ENCODE results near the gene NMS.

The NMS gene

DNA sequence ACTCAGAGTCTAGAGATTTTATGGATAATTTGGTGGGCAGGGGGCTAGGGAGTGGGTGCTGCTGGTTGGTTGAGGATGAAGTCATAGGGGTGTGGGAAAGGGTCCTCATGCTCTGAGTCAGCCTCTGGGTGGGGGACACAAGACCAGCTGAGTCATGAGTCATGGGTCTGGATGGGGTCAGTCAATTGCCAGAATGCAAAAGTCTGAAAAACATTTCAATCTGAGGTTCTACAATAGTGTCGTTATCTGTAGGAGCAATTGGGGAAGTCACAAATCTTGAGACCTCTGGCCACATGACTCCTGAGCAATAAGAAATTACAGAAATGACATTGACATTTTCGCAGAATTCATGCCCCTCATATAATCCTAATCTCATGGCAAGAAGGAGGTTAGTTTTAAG lies 15.1 kb downstream of the NMS start:
- DNase-seq, result no peak

DNA sequence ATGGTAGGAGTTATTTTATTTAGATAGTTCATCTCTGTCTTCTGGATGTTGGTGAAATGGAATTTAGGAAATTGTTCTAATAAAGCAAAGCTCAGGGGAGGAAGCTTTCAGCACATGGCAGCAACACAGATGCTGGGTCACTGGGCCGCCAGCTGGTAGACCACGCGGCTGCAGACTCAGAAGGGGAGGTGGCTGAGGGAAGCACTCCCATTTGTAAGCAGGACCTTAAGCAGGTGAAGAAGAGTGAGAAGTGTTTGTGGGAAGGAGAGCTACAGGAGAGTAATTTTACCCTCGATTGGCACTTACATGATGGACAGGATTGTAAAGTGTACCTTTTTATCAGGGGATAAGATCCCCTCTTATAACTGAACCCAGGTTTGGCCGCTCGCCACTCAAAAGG lies 24.4 kb downstream of the NMS start:
- DNase-seq, result no peak

- DNase-seq, result no peak
These were observed 32.5 kb downstream of the NMS start for GRCh38 chr2:100502782-100503181.

GRCh38 chr2:100504542-100504941 lies 34.3 kb downstream of the NMS start:
- DNase-seq, result no peak

DNA sequence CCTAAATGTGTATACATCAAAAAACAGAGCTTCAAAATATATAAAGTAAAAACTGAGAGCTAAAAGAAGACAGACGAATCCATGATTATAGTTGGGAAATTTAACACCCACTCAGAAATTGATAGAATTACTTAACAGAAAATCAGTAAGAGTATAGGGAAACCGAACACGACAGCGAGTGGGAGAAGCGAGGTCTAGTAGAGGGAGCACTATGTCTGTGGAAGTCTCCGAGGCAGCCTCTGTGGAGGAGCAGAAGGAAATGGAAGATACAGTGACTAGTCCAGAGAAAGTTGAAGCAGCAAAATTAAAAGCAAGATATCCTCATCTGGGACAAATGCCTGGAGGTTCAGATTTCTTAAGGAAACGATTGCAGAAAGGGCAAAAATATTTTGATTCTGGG lies 38.8 kb downstream of the NMS start:
- DNase-seq, result no peak

- DNase-seq, result no peak
These were observed 43.4 kb downstream of the NMS start for GRCh38 chr2:100513650-100514049.

GRCh38 chr2:100517556-100517955 lies 47.3 kb downstream of the NMS start:
- no peak for DNase-seq

- DNase-seq, result no peak
These were observed 48.5 kb downstream of the NMS start for GRCh38 chr2:100518801-100519200.

DNA sequence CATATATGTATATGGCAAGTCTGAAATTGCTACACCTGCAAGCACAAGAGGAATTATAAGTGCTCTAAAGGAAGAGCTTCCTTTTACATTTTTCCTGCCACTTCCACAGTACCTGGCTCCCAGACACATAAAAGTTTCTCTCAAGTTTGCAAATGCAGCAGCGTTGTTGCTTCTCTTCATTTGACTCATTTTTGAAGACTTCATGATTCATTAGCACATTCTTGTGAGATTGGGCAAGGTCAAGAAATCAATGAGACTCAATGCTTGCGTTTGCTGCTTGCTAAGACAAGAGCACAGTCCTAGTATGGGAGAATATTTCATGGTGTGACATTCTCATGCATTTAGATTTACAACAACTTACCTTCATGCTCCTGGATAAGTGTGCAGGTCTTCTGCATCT lies 49.9 kb downstream of the NMS start:
- DNase-seq, result no peak

DNA sequence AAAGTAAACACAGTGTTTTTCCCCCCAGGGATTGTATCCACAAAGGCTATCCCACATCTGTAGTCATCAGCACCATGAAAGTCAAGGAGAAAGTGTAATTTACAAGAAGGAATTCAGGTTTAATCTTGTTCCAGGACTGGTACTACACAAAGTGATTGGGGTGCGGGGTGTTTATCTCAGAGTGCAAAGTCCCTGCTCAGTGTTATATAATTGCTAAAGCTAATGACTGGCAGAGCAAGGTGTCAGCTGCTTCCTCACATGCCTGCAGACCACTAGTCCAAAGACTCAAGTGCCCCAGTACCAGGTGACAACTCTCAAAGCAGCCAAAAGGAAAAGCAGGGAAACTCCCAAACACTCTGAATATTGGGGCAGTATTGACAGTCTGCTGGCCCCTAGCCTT lies 52.1 kb downstream of the NMS start:
- no peak for DNase-seq

GRCh38 chr2:100524331-100524730 lies 54.0 kb downstream of the NMS start:
- no peak for DNase-seq

DNA sequence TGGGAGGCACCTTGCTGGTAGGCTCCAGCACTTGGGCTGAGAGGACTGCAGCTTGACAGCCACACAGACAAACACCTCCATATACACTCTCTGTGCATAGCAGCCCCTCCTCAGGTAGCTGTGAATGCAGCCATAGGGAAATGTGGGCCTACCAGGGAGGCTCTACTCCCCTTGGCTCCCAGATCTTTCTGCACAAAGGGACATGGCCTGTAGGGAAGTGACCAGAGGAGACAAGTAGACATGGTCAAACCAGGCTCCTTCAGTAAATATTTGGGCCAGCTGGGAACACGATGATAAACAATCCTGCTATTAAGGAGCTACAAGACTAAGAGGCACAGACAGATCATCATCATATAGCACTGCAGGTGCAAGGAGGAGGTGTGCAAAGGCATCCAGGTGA lies 56.6 kb downstream of the NMS start:
- no peak for DNase-seq

- DNase-seq, result no peak
These were observed 57.2 kb downstream of the NMS start for GRCh38 chr2:100527440-100528015.

- no peak for DNase-seq
These were observed 58.9 kb downstream of the NMS start for GRCh38 chr2:100529176-100529575.

- no peak for DNase-seq
These were observed 59.6 kb downstream of the NMS start for GRCh38 chr2:100529900-100530299.

Data from fibroblast of skin of scalp (primary cell).